COLO668 (cell line): ENCODE results near the gene KNOP1.
"Not testable (repeated sequence)": the region's sequence is repeated elsewhere in the genome, so short reads cannot be mapped to it uniquely, and the experiment has no call there.

Experiments
- DNase-seq: peaks from one replicate; lab custom pipeline; 2025; ENCODE audit not compliant: unreplicated experiment; lab: John Stamatoyannopoulos, UW

The KNOP1 gene

DNA sequence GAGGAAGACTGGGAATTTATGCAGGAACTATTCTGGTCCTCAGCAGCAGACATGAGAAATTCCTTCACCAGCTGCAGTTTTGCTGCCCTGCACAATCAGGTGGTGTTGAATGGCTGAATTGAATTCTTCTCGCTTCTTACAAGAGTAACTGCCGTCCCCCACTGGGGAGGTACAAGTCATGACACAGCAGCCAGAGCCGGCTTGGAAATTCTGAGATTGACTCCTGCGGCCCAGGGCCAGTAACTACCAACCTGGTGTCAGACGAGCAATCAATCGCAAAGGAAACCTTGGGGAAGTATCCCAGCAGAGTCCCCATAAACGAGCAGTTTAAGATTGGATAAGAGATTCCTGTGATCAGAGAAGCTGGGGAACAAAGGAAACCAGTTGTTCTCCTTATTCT is 30.7 kb downstream of the KNOP1 start:
- no peak for DNase-seq

GRCh38 chr16:19685176-19685575 is 32.9 kb downstream of the KNOP1 start:
- DNase-seq, result no peak

GRCh38 chr16:19683453-19684236 is 34.4 kb downstream of the KNOP1 start:
- no peak for DNase-seq

DNA sequence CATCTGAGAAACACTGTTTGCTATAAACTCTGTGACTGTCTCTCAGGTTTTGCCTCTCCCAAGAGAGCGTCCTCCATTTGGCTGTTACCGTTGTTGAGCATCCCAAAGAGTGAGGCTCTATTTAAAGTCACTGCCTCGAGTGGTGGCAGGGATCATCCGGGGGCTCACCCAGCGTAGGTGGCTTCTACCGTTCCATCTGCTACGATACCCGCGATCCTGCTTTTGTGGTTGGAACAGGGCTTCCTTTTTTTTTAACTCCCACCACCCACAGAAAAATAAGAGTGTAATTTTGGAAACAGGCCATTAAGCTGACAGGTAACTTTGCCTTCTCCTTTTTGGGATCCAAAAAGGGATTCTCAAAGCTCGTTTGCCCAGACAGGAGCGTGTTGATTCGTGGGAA is 36.4 kb downstream of the KNOP1 start:
- DNase-seq, result no peak

DNA sequence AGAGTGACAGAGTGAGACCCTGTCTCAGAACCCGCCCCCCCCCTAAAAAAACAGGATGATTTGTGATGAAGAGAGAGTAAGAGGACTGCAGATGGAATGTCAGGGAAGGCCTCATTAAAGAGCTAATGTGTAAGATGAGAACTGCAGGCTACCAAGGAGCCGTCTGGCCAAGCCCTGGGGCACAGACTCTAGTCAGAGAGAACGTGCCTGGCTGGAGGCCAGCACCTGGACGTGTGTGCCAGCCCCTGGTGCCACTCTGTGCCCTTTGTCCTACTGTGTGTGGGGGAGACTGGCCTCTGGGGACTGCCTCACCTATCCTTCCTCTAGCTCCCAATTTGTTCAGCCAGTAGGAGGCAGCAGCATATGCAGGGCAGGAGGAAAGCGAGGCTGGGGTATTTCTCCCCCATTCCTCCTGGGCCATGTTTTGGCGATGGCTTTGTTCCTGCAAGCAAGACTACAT is 37.1 kb downstream of the KNOP1 start:
- no peak for DNase-seq

DNA sequence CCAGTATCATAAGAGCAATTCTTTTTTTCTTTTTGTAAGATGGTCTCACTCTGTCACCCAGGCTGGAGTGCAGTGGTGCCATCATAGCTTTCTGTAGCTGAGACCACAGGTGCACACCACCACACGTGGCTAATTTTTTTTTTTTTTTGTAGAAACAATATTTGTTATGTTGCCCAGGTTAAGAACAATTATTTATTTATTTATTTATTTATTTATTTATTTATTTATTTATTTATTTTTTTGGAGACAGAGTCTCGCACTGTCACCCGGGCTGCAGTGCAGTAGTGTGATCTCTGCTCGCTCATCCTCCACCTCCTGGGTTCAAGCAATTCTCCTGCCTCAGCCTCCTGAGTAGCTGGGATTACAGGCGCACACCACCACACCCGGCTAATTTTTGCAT is 38.7 kb downstream of the KNOP1 start:
- not testable (repeated sequence) for DNase-seq

- DNase-seq, result no peak
Measured at GRCh38 chr16:19678804-19679203, 39.2 kb downstream of the KNOP1 start.

DNA sequence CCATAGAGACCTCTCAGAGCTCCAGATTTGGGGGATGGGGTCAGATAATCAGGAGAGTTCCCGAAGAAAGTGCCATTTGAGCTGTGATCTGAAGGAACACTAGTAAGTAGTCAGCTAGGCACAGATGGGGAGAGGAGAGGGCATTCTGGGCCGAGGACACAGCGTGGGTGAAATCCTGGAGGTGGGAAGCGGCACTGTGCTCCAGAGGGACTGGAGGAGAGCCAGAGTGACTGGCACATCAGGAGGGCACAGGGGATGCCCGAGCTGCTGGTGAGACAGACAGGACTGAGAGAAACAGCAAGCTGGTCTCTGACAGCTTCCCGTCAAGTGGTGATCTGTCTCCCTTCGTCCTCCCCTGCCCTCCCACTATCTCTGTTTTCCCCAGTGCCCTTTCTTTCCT is 40.6 kb downstream of the KNOP1 start:
- no peak for DNase-seq

DNA sequence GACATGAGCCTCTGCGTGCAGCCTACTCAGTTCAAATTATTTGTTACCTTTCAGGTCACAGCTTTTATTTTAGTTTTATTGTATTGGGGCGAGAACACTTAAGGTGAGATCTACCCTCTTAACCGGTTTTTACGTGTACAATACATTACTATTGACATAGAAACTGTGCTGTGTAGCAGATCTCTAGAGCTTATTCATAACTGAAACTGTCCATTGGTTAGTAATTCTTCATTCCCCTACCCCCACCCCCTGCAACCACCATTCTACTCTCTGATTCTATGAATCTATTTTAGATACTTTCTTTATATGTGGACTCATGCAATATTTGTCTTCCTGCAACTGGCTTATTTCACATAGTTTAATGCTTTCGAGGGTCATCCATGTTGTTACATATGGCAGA is 43.5 kb downstream of the KNOP1 start:
- no peak for DNase-seq

DNA sequence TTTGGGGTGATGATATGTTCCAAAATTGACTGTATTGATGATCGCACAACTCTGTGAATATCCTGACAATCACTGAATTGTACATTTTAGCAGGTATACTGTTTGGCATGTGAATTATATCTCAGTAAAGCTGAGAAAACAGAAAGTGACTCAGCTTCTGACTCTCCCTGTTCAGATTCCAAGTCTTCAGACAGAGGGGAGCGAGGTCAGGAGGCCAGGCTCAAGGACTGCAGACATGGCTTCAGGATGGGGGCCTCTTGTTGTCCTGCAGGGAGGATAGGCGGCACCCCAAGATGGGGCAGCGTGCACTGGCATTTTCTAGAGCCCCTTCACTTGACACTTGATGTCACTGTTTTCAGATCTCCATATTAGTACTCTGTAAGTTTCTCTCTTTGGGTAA is 45.6 kb downstream of the KNOP1 start:
- no peak for DNase-seq

DNA sequence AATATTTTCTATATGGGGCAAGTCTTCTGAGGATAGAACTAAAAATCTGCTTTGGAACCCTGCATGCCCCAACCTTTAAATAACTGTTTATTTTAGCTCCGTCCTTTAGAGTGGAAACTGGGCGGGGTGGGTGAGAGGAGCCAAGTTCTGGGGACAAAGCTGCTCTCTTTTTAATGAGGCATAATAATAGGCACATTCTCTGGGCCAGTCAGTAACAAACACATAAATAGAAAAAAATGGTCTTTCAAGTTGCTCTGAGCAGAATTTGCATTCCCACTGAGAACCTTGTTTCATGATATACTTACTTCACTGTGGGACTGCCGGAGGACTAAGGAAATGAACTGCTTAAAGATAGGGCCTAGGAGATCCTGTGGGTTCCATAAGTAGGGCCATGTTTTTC is 51.5 kb downstream of the KNOP1 start:
- no peak for DNase-seq

DNA sequence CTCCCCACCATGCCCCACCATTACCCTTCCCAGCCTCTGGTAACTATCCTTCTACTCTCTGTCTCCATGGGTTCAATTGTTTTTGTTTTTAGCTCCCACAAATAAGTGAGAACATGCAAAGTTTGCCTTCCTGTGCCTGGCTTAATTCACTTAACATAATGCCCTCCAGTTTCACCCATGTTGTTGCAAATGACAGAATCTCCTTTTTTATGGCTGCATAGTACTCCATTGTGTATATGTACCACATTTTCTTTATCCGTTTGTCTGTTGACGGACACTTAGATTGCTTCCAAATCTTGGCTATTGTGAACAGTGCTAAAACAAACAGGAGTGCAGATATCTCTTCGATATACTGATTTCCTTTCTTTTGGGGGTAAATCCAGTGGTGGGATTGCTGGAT is 52.7 kb downstream of the KNOP1 start:
- DNase-seq, result not testable (repeated sequence)

- DNase-seq, result no peak
Measured at GRCh38 chr16:19664166-19664565, 53.9 kb downstream of the KNOP1 start.

- no peak for DNase-seq
Measured at GRCh38 chr16:19662351-19662750, 55.7 kb downstream of the KNOP1 start.

GRCh38 chr16:19660432-19660831 is 57.6 kb downstream of the KNOP1 start:
- DNase-seq, result no peak

GRCh38 chr16:19659554-19659953 is 58.5 kb downstream of the KNOP1 start:
- DNase-seq, result no peak

- DNase-seq, result no peak
Measured at GRCh38 chr16:19657831-19658230, 60.2 kb downstream of the KNOP1 start.

DNA sequence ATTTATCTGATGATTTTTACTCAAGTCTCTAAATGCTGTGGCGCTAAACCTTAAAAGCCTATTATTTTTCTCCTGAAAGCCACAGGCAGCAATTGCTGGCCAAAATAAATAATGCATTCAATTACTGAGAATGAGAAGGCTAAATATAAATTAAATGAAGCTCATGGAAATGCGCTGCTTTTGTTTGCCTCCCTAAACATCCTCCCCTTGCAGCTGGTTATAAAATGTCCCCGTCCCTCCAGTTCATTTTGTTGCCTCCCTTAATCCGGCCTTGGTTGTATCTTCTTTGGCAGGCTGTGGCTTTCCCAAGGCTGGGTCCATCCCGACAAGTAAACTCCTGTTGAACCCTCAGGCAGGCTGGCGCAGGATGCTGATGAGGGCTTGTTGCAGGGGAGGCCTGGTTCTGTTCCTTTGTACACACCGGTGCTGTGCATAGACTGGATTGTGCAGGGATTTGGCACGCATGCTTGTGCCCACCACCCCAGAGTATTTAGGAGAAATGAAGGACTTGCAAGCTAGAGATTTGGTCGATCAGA is 62.7 kb downstream of the KNOP1 start:
- DNase-seq, result no peak

- DNase-seq, result no peak
Measured at GRCh38 chr16:19654147-19654546, 63.9 kb downstream of the KNOP1 start.
